GM23338 (cell line): ENCODE results near the gene MMS19. TPM values are rescaled to one million over a fixed set of nuclear protein-coding genes. Genes with fewer than 3 reads are reported as not detected.
A peak's percentile ranks its signal among the peaks of the same experiment; 100 is the strongest.

Source experiments
- ATAC-seq: fragments of 200-7000 bp; cut with Tn5 transposase; 3 replicates; pipeline ENCODE4 v1.9.1; 2020
- DNase-seq: peaks from one replicate; pipeline ENCODE4 v3.0.0-alpha.2; 2015; ENCODE audit warnings: low spot score
- H2AFZ ChIP-seq: fragments of 200-600 bp; sonication (generic); 2 replicates; pipeline ENCODE4 v1.8.0; 2016; ENCODE audit warnings: antibody characterized with exemption, mild to moderate bottlenecking, moderate library complexity
- H3F3A ChIP-seq: fragments of 200-600 bp; sonication (generic); replicated peaks from 2 replicates; pipeline ENCODE4 v1.8.0; 2017; ENCODE audit warnings: antibody characterized with exemption, mixed run types, low read depth
- H3K27ac ChIP-seq: fragments of 200-600 bp; sonication (generic); 2 replicates; pipeline ENCODE4 v1.6.1; 2016; ENCODE audit warnings: low read depth
- H3K27me3 ChIP-seq: fragments of 200-600 bp; sonication (generic); 2 replicates; pipeline ENCODE4 v1.8.0; 2016; ENCODE audit warnings: mild to moderate bottlenecking, mixed run types, moderate library complexity; ENCODE audit not compliant: insufficient read depth
- H3K36me3 ChIP-seq: fragments of 200-600 bp; sonication (generic); 2 replicates; pipeline ENCODE4 v1.8.0; 2016; ENCODE audit warnings: mild to moderate bottlenecking; ENCODE audit not compliant: insufficient read depth
- H3K4me1 ChIP-seq: fragments of 200-600 bp; sonication (generic); 2 replicates; pipeline ENCODE4 v1.8.0; 2016; ENCODE audit warnings: mild to moderate bottlenecking, moderate library complexity; ENCODE audit not compliant: insufficient read depth
- H3K4me2 ChIP-seq: fragments of 200-600 bp; sonication (generic); 2 replicates; pipeline ENCODE4 v1.7.1; 2017; ENCODE audit warnings: mixed run types
- H3K4me3 ChIP-seq: fragments of 200-600 bp; sonication (generic); 2 replicates; pipeline ENCODE4 v1.6.1; 2016; ENCODE audit warnings: mixed run types
- H3K79me2 ChIP-seq: fragments of 200-600 bp; sonication (generic); replicated peaks from 2 replicates; pipeline ENCODE4 v1.8.0; 2017; ENCODE audit warnings: mild to moderate bottlenecking; ENCODE audit not compliant: insufficient read depth
- H3K9me2 ChIP-seq: fragments of 200-600 bp; sonication (generic); 2 replicates; pipeline ENCODE4 v1.8.0; 2017; ENCODE audit not compliant: insufficient read depth
- H4K20me1 ChIP-seq: fragments of 200-600 bp; sonication (generic); replicated peaks from 2 replicates; pipeline ENCODE4 v1.8.0; 2017; ENCODE audit warnings: mild to moderate bottlenecking; ENCODE audit not compliant: insufficient read depth
- H3K27ac Mint-ChIP-seq: 2 replicates; pipeline ENCODE4 v1.8.0; 2020; ENCODE audit warnings: inconsistent platforms, mild to moderate bottlenecking, moderate library complexity, mixed read lengths
- H3K27me3 Mint-ChIP-seq: 3 replicates; pipeline ENCODE4 v1.8.0; 2022; ENCODE audit warnings: low read depth, mild to moderate bottlenecking, moderate library complexity, mixed read lengths, inconsistent platforms; ENCODE audit not compliant: insufficient read depth, poor library complexity
- H3K36me3 Mint-ChIP-seq: 3 replicates; pipeline ENCODE4 v1.8.0; 2021; ENCODE audit warnings: low read depth, mild to moderate bottlenecking, inconsistent platforms, moderate library complexity, mixed read lengths
- H3K4me1 Mint-ChIP-seq: 3 replicates; pipeline ENCODE4 v1.8.0; 2020; ENCODE audit warnings: mild to moderate bottlenecking, inconsistent platforms, mixed read lengths
- H3K4me3 Mint-ChIP-seq: 3 replicates; pipeline ENCODE4 v1.8.0; 2021; ENCODE audit warnings: moderate library complexity, mild to moderate bottlenecking, inconsistent platforms, mixed read lengths
- H3K9me3 Mint-ChIP-seq: 3 replicates; pipeline ENCODE4 v1.8.0; 2020; ENCODE audit warnings: moderate library complexity, mild to moderate bottlenecking, inconsistent platforms, mixed read lengths
- EZH2 ChIP-seq: fragments of 200-600 bp; sonication (generic); IDR thresholded peaks from one replicate; pipeline ENCODE4 v1.8.0; 2017; ENCODE audit warnings: antibody characterized with exemption, mild to moderate bottlenecking, low read depth; ENCODE audit not compliant: unreplicated experiment
- JUNB ChIP-seq: IDR thresholded peaks from one replicate; pipeline ENCODE4 v1.6.1; 2016; ENCODE audit warnings: antibody characterized with exemption; ENCODE audit not compliant: unreplicated experiment
- polyA plus RNA-seq: library from polyadenylated mRNA; unstranded; fragments of >200 nt; fragmentation: Nextera tagmentation; extraction: Ambion mirVana; gene quantifications from 2 replicates; pipeline ENCODE4 v1.2.1, GENCODE V29; 2016
- total RNA-seq: library from RNA; depleted of rRNA; stranded (reverse); fragments of >200 nt; shearing (Covaris generic); gene quantifications from 2 replicates; pipeline ENCODE4 v1.2.3, GENCODE V29; 2014
- TF ChIP-seq, protein P1 (sequence below): fragments of 250-450 bp; sonication (Bioruptor Pico); IDR thresholded peaks from 2 replicates; pipeline ENCODE4 v1.5.0; 2020; ENCODE audit warnings: mild to moderate bottlenecking, moderate library complexity
- TF ChIP-seq, protein P2 (sequence below), 2 experiments: fragments of 200-600 bp in 1 of 2; sonication (generic) in 1 of 2; conservative IDR thresholded peaks; 2 replicates each; pipeline versions ENCODE4 v1.5.1 to v1.6.1; 2016 to 2017; ENCODE audit warnings: antibody characterized with exemption in 2 of 2, low read depth in 2 of 2, mild to moderate bottlenecking in 2 of 2, moderate library complexity in 1 of 2

The MMS19 gene
- total and polyA plus RNA-seq, 2 experiments from 2014 or later = 81.5 to 252 TPM

DNA sequence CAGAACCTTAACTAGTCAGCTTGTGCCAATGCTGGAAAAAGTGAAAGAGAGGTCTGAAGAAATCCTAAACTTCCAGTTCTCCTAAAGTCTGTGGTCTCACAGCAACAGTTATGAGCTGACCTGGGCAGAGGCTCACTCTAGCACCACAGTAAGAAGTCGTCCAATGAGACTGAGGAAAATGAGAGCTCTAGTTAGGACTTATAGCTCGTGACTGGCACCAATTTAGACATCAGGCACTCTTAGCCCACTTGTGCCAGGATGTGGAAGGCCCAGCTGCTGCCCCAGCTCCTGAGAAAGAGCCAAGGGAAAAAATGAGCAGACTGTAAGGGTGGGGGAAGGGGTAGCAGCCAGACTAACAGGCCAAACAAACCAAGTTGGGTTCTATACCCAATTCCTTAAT, 7.6 kb downstream of the MMS19 start:
- peak overlapping the region; percentile 5; the same call in 1 of the 2 replicates for H3K4me2 ChIP-seq
- H3K27me3 Mint-ChIP-seq = peaks cover 2% of the 10 kb centered on the region

More for the DNA sequence above, 7.6 kb downstream of the MMS19 start:
- Mint-ChIP-seq H3K4me3 (no peak overlapping the region; the same call in 2 of the 3 replicates), H3K4me1 (peaks cover 32% of the 10 kb centered on the region), H3K9me3 (no peaks in the 10 kb centered on the region), H3K27ac (peak overlapping the region; percentile 74; the same call in 1 of the 2 replicates), H3K36me3 (peaks cover 7% of the 10 kb centered on the region; the same call in 2 of the 3 replicates)
- Histone ChIP-seq H3K4me1 (peaks cover 41% of the 10 kb centered on the region), H3K4me3 (no peak overlapping the region), H3K9me2 (no peaks in the 10 kb centered on the region), H3K36me3 (no peaks in the 10 kb centered on the region), H3F3A (0 out of 2 replicates have a peak, but pooled peaks cover 2% of the 10 kb centered on the region), H2AFZ (no peak overlapping the region), H3K27me3 (no peaks in the 10 kb centered on the region), H3K79me2 (peaks cover 100% of the 10 kb centered on the region), H4K20me1 (peaks cover 63% of the 10 kb centered on the region), H3K27ac (no peak overlapping the region)
- ATAC-seq = no peak
- no peak for TF ChIP-seq EZH2
- TF ChIP-seq, protein P1, sequence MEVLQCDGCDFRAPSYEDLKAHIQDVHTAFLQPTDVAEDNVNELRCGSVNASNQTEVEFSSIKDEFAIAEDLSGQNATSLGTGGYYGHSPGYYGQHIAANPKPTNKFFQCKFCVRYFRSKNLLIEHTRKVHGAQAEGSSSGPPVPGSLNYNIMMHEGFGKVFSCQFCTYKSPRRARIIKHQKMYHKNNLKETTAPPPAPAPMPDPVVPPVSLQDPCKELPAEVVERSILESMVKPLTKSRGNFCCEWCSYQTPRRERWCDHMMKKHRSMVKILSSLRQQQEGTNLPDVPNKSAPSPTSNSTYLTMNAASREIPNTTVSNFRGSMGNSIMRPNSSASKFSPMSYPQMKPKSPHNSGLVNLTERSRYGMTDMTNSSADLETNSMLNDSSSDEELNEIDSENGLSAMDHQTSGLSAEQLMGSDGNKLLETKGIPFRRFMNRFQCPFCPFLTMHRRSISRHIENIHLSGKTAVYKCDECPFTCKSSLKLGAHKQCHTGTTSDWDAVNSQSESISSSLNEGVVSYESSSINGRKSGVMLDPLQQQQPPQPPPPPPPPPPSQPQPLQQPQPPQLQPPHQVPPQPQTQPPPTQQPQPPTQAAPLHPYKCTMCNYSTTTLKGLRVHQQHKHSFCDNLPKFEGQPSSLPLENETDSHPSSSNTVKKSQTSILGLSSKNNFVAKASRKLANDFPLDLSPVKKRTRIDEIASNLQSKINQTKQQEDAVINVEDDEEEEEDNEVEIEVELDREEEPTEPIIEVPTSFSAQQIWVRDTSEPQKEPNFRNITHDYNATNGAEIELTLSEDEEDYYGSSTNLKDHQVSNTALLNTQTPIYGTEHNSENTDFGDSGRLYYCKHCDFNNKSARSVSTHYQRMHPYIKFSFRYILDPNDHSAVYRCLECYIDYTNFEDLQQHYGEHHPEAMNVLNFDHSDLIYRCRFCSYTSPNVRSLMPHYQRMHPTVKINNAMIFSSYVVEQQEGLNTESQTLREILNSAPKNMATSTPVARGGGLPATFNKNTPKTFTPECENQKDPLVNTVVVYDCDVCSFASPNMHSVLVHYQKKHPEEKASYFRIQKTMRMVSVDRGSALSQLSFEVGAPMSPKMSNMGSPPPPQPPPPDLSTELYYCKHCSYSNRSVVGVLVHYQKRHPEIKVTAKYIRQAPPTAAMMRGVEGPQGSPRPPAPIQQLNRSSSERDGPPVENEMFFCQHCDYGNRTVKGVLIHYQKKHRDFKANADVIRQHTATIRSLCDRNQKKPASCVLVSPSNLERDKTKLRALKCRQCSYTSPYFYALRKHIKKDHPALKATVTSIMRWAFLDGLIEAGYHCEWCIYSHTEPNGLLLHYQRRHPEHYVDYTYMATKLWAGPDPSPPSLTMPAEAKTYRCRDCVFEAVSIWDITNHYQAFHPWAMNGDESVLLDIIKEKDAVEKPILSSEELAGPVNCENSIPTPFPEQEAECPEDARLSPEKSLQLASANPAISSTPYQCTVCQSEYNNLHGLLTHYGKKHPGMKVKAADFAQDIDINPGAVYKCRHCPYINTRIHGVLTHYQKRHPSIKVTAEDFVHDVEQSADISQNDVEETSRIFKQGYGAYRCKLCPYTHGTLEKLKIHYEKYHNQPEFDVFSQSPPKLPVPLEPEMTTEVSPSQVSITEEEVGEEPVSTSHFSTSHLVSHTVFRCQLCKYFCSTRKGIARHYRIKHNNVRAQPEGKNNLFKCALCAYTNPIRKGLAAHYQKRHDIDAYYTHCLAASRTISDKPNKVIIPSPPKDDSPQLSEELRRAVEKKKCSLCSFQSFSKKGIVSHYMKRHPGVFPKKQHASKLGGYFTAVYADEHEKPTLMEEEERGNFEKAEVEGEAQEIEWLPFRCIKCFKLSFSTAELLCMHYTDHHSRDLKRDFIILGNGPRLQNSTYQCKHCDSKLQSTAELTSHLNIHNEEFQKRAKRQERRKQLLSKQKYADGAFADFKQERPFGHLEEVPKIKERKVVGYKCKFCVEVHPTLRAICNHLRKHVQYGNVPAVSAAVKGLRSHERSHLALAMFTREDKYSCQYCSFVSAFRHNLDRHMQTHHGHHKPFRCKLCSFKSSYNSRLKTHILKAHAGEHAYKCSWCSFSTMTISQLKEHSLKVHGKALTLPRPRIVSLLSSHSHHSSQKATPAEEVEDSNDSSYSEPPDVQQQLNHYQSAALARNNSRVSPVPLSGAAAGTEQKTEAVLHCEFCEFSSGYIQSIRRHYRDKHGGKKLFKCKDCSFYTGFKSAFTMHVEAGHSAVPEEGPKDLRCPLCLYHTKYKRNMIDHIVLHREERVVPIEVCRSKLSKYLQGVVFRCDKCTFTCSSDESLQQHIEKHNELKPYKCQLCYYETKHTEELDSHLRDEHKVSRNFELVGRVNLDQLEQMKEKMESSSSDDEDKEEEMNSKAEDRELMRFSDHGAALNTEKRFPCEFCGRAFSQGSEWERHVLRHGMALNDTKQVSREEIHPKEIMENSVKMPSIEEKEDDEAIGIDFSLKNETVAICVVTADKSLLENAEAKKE (CRISPR knock-in tag) = no peak
- TF ChIP-seq, protein P2, sequence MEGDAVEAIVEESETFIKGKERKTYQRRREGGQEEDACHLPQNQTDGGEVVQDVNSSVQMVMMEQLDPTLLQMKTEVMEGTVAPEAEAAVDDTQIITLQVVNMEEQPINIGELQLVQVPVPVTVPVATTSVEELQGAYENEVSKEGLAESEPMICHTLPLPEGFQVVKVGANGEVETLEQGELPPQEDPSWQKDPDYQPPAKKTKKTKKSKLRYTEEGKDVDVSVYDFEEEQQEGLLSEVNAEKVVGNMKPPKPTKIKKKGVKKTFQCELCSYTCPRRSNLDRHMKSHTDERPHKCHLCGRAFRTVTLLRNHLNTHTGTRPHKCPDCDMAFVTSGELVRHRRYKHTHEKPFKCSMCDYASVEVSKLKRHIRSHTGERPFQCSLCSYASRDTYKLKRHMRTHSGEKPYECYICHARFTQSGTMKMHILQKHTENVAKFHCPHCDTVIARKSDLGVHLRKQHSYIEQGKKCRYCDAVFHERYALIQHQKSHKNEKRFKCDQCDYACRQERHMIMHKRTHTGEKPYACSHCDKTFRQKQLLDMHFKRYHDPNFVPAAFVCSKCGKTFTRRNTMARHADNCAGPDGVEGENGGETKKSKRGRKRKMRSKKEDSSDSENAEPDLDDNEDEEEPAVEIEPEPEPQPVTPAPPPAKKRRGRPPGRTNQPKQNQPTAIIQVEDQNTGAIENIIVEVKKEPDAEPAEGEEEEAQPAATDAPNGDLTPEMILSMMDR (conservative IDR thresholded peaks at IDR 0.05; ENCODE audit: low read depth in 2 of 2) = no peak
- TF ChIP-seq JUNB = no peak
- DNase-seq = no peak
